Activated CD8-positive, alpha-beta memory T cell treated with anti-CD3 and anti-CD28 coated beads for 36 hours (primary cell): Measurements from ENCODE around the gene CCDC6. TPM values are rescaled to one million over a fixed set of nuclear protein-coding genes. Genes with fewer than 3 reads are reported as not detected.
"Not testable (repeated sequence)": the region's sequence is repeated elsewhere in the genome, so short reads cannot be mapped to it uniquely, and the experiment has no call there.

ENCODE experiments used
- CTCF ChIA-PET: fragments of 350-600 bp; sonication (Branson Sonifier 250); formaldehyde crosslinking; loops from one replicate; lab custom pipeline; 2021; ENCODE audit warnings: antibody characterized with exemption; lab: Charles Lee
- POLR2A ChIA-PET: fragments of 350-600 bp; sonication (Branson Sonifier 250); formaldehyde crosslinking; loops from one replicate; lab custom pipeline; 2021; ENCODE audit warnings: antibody characterized with exemption; lab: Charles Lee
- total RNA-seq, 2 experiments: library from RNA; stranded (reverse); gene quantifications; one replicate each; pipeline ENCODE4 v1.2.3, GENCODE V29; 2021

CCDC6 gene
- total RNA-seq, 2 experiments from 2014 or later = 55.4 to 55.9 TPM

GRCh38 chr10:59807629-59808620 lies 98.4 kb downstream of the CCDC6 start:
- POLR2A ChIA-PET = no interaction called here
- CTCF ChIA-PET = interaction anchor here (1.4 kb wide), 1 partner anchor 98 kb away, joined by 5 read pairs; the partner anchor contains the start of gene CCDC6

DNA sequence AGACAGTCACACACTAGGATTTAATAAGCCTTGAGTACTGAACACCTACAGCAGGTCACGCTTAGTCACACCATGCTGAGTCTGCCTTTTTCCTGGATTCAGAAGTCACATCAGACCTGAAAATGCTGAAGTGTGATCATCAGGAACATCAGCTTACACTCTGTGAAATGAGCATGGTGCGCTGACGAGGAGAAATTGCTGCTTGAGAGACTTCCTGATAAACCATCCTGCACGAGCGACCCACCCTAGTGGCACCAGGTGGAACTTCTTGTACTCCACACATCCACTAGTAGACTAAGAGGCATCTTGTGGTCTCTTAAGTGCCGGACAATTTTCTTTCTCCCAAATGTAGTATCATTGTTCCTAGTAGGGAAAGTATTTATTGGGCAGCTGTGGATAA lies 101.3 kb downstream of the CCDC6 start:
- CTCF ChIA-PET = interaction anchor here (0.7 kb wide), 1 partner anchor 864 kb away, joined by 4 read pairs; no protein-coding TSS in a partner anchor

GRCh38 chr10:59804220-59804619 lies 102.1 kb downstream of the CCDC6 start:
- CTCF ChIA-PET = no interaction called here
- POLR2A ChIA-PET = no interaction called here

More for the DNA sequence above, 101.3 kb downstream of the CCDC6 start:
- POLR2A ChIA-PET = no interaction called here

DNA sequence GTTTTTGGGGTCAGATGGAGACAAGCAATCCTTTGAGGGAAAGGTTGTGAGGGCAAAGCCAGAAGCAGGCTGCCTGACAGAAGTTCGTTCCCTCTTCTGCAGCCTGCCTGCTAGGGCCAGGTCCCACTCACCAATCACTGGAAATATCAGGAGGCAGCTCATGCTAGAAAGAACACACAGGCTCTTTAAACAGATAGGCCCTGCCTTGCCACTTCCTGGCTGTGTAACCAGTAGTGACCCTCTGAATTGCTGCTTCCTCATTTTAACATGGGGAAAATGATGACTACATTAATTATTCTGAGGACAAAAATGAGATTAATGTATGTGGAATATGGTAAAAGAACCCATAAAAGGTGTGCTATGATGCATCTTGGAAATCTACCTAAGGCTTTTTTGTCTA lies 102.6 kb downstream of the CCDC6 start:
- CTCF ChIA-PET = no interaction called here

GRCh38 chr10:59801171-59801570 lies 105.2 kb downstream of the CCDC6 start:
- POLR2A ChIA-PET = no interaction called here
- CTCF ChIA-PET = no interaction called here

More for the DNA sequence above, 102.6 kb downstream of the CCDC6 start:
- POLR2A ChIA-PET = no interaction called here

- CTCF ChIA-PET = no interaction called here
- POLR2A ChIA-PET = no interaction called here
Measured at GRCh38 chr10:59799421-59799820, 106.9 kb downstream of the CCDC6 start.

- ChIA-PET CTCF (no interaction called here), POLR2A (interaction anchor here (0.9 kb wide), 1 partner anchor 12 kb away, joined by 3 read pairs; no protein-coding TSS in a partner anchor)
Measured at GRCh38 chr10:59793919-59794318, 112.4 kb downstream of the CCDC6 start.

DNA sequence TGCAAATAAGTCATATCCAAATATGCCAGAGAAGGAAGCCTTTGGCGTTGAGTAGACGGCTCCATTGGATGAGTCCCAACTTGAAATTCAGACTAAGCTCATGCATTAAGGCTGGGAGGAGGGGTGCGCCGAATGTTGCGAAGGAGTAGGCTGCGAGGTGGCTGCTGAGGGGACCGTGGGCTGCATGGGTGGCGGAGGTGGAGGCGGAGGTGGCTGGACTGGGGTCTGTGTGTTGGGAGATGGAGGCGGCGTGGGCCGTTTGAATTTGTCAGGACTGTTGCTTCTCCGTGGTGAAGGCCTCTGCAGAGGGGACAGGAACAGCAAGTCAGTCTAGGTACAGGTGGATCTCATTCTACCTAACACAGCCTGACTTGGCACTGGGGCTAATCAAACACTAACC lies 113.5 kb downstream of the CCDC6 start:
- ChIA-PET CTCF (no interaction called here), POLR2A (no interaction called here)

DNA sequence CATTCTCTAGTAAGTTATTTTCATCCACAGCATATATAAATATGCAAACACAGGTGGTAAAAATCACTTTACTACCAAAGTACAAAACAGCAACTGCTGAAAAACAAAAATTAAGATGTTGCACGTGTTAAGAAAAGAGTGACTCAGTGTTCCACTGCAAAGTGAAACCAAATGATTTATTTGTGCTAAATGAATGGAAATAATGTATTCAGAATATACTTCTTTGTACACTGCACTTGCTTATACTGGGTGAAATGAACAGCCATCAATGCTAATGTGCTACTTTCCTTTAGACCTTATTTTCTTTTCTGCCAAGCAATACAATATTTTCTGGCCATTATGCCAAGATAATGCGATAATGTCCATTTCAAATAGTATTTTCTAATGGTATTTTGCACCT lies 114.8 kb downstream of the CCDC6 start:
- CTCF ChIA-PET = no interaction called here
- POLR2A ChIA-PET = no interaction called here

GRCh38 chr10:59790080-59790479 lies 116.3 kb downstream of the CCDC6 start:
- CTCF ChIA-PET, POLR2A ChIA-PET: not testable (repeated sequence)

- CTCF ChIA-PET, POLR2A ChIA-PET: not testable (repeated sequence)
Measured at GRCh38 chr10:59788914-59789313, 117.4 kb downstream of the CCDC6 start.

DNA sequence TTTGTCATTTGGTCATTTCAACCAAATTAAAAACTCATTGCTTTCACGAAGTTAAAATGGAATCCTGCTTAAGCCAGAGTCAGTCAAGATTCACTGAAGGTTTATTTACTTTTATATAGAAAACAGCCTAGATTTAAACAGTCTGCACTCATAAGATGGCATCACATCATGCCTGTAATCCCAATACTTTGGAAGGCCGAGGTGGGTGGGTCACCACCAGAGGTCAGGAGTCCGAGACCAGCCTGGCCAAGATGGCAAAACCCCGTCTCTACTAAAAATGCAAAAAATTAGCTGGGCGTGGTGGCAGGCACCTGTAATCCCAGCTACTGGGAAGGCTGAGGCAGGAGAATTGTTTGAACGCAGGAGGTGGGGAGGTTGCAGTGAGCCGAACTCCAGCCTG lies 119.3 kb downstream of the CCDC6 start:
- CTCF ChIA-PET, POLR2A ChIA-PET: not testable (repeated sequence)

DNA sequence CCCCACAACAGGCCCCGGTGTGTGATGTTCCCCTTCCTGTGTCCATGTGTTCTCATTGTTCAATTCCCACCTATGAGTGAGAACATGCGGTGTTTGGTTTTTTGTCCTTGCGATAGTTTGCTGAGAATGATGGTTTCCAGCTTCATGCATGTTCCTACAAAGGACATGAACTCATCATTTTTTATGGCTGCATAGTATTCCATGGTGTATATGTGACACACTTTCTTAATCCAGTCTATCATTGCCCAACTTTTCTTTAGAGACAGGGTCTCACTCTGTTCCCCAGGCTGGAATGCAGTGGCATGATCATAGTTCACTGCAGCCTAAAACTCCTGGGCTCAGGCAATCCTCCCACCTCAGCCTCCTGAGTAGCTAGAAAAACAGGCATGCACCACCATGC lies 120.9 kb downstream of the CCDC6 start:
- POLR2A ChIA-PET, CTCF ChIA-PET: not testable (repeated sequence)

DNA sequence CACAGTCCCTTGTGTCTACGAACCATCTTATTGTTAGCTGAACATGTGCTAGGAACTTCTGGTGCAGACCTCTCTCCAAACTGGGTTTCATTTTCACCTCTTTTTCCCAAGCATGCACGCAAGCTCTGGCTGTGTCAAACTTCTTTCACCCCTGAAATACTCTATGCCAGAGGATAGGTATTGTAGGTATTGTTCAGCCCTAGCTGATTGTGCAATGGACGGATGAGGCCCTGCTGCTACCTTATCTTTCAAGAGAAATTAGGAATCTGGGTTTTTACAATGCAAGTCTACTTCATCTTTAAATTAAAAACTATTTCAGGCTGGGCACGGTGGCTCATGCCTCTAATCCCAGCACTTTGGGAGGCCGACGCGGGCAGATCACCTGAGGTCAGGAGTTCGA lies 124.8 kb downstream of the CCDC6 start:
- ChIA-PET CTCF (interaction anchor here (0.6 kb wide), 1 partner anchor 152 kb away, joined by 3 read pairs; no protein-coding TSS in a partner anchor), POLR2A (no interaction called here)

GRCh38 chr10:59779756-59780533 lies 126.4 kb downstream of the CCDC6 start:
- POLR2A ChIA-PET = no interaction called here

DNA sequence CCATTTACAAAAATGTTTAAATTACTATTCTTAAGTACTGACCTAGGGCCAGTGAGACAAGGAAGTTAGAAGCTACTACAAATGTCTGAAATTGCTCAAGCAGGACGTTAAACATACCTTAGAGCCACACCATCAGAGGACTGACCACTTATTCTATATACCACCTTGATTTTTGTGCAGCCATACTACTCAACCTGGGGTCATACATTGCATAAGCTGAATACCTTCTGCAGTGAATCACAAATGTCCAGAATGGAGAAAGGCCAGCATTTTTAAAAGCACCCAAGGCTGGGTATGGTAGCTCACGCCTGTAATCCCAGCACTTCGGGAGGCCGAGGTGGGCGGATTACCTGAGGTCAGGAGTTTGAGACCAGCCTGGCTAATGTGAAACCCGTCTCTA lies 131.9 kb downstream of the CCDC6 start:
- POLR2A ChIA-PET = no interaction called here

More at GRCh38 chr10:59779756-59780533, 126.4 kb downstream of the CCDC6 start:
- CTCF ChIA-PET = no interaction called here

GRCh38 chr10:59773088-59773487 lies 133.3 kb downstream of the CCDC6 start:
- ChIA-PET POLR2A (no interaction called here), CTCF (no interaction called here)

More for the DNA sequence above, 131.9 kb downstream of the CCDC6 start:
- CTCF ChIA-PET = interaction anchor here (0.6 kb wide), 1 partner anchor 993 kb away, joined by 3 read pairs; no protein-coding TSS in a partner anchor

DNA sequence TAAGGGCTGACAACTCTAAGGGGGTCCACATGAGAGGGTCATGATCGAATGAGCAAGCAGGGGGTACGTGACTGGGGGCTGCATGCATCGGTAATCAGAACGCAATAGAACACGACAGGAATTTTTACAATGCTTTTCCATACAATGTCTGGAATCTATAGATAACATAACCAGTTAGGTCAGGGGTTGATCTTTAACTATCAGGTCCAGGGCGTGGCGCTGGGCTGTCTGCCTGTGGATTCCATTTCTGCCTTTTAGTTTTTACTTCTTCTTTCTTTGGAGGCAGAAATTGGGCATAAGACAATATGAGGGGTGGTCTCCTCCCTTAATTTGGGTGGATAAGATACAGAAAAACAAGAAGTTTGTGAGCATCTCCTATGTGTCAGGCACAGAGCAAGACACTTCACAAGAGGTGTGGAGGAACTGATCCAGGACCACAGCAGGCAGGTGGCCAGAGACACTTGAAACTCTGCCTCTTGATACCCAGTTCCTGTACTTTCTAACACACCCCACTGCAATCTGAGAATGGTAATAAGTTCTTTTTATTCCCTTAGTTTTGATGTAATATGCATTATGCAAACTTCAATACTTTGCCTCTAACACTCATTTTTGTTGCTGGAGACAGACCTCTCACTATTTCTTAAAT lies 135.1 kb downstream of the CCDC6 start:
- ChIA-PET CTCF (no interaction called here), POLR2A (no interaction called here)

DNA sequence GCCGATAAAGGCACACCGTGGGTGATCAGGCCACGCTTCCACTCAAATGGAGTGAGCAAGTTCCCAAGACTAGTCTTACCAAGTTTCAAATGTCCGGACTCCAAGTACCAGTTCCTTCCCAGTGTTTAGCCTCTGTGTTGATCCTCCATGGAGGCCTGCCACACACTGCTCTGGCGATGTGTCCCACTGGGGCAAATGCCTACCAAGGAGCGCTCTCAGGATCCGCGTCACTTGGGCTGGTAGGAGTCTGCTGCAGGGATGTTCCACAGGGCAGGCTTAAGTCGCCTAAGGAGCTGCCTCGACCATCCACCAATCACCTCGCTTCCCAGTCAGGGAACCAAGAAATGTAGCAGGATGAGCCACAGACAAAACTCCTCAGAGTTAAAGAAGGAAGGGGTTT lies 135.7 kb downstream of the CCDC6 start:
- POLR2A ChIA-PET = no interaction called here

More for the DNA sequence above, 135.7 kb downstream of the CCDC6 start:
- CTCF ChIA-PET = no interaction called here
